ENCODE measurements around the gene TCHP.
A peak's percentile ranks its signal among the peaks of the same experiment; 100 is the strongest.

TCHP gene

DNA sequence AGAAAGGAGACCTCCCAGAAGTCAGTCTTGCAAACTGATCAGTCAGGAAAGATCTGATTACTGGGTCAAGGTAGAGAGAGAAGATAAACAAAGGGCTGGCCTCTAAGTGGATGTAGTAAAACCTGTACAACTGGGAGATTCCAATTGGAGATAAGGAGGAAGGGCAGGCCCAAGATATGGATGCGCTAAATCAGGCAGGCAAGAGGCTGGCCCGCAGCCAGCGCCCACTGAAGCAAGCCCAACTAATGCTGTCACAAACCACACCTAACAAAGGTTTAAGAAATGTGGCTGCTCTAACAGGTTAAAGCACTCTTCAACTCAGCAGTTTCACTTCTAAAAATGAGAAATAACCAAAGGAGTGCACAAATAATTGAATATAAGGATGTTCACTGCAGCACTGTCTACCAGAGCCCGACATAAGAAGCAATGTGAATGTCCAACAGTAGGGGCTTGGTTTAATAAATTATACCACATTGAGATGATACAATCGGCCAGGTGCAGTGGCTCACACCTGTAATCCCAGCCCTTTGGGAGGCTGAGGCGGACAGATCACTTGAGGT, 24.4 kb upstream of the TCHP start:
- TF ChIP-seq, protein P1, sequence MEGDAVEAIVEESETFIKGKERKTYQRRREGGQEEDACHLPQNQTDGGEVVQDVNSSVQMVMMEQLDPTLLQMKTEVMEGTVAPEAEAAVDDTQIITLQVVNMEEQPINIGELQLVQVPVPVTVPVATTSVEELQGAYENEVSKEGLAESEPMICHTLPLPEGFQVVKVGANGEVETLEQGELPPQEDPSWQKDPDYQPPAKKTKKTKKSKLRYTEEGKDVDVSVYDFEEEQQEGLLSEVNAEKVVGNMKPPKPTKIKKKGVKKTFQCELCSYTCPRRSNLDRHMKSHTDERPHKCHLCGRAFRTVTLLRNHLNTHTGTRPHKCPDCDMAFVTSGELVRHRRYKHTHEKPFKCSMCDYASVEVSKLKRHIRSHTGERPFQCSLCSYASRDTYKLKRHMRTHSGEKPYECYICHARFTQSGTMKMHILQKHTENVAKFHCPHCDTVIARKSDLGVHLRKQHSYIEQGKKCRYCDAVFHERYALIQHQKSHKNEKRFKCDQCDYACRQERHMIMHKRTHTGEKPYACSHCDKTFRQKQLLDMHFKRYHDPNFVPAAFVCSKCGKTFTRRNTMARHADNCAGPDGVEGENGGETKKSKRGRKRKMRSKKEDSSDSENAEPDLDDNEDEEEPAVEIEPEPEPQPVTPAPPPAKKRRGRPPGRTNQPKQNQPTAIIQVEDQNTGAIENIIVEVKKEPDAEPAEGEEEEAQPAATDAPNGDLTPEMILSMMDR (conservative IDR thresholded peaks at IDR 0.05): no peak
- peak overlapping the region; percentile 94 for H3K27ac ChIP-seq

DNA sequence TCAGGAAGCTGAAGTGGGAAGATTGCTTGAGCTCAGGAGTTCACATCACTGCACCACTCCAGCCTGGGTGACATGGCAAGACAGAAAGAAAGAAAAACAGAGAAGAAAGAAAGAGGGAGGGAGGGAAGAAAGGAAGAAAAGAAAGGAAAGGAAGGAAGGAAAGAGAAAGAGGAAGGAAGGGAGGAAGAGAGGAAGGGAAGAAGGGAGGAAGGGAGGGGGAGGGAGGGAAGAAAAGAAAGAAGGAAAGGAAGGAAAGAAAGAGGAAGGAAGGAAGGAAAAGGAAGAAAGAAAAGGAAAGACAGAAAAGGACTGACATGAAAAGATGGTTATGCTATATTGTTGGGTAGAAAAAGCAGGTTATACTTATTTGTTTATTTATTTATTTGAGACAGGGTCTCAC, 23.7 kb upstream of the TCHP start:
- TF ChIP-seq, protein P1 (conservative IDR thresholded peaks at IDR 0.05): no peak
- H3K27ac ChIP-seq: peak overlapping the region; percentile 94

DNA sequence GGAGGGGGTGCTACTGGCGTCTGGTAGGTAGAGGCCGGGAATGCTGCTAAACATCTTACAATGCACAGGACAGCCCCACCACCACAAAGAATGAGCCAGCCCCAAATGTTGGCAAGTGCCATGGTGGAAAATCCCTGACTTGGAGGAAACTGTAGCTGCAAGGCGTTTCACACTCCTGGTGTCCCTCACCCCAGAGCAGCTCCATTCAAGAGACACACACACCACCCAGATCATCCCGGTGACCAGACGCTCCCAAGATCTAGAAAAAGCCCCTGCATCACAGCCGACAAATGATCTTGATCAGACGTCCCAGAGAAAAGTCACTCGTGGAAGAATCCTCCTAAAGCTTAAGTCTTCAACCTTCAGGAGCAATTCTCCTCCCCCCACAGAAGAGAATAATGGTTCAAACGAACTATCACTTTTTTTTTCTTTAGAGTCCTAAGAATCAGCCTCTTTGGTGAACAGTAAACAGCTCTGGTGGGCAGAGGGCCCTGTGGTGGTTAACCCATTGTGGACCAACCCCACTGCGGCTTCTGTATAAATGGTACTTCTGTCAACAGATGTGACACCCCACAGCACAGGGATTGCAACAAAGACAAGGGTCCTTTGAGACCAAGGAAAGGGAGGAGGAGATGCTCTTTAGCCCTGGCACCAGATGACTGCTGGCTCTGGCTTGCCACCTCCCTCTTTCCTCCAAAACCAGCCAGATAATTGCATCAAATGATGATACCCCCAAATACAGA, 22.4 kb upstream of the TCHP start:
- H3K27ac ChIP-seq: peak overlapping the region; percentile 82; the same call in 1 of the 2 replicates
- TF ChIP-seq, protein P1 (conservative IDR thresholded peaks at IDR 0.05): no peak

DNA sequence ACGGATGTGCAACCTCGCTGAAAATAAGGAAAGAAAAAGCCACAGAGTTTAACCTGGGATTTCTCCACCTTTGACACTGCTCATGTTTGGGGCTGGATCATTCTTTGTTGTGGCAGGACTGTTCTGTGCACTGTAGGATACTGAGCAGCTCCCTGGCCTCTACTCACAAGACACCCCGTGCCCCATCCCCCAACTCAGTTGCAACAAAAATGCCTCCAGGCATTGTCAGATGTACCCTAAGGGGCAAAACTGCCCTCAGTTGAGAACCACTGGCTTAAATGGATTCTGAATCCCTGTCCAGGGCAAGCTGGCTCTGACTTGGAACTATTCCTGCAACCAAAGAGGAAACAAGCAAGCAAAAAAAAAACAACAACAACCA, 21.8 kb upstream of the TCHP start:
- peak overlapping the region; percentile 82; the same call in 1 of the 2 replicates for H3K27ac ChIP-seq
- TF ChIP-seq, protein P1 (conservative IDR thresholded peaks at IDR 0.05): no peak

DNA sequence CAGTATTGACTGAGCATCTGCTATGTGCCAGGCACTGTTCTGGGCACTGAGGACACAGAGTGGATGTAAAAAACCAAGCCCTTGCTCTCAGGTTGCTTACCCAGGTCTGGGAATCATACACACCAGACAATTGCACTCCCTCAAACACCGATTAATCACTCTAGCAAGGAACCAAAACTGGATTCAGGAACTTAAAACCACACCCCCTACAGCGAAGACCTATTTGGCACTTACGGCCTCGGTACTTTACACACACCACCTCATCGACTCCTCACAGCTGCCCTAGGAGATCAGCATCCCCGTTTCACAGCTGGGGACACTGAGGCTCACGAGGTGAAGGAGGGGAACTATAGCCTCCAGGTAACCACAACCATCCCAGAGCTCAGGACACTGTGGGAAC, 21.3 kb upstream of the TCHP start:
- TF ChIP-seq, protein P1 (conservative IDR thresholded peaks at IDR 0.05): no peak
- peak overlapping the region; percentile 82; the same call in 1 of the 2 replicates for H3K27ac ChIP-seq

DNA sequence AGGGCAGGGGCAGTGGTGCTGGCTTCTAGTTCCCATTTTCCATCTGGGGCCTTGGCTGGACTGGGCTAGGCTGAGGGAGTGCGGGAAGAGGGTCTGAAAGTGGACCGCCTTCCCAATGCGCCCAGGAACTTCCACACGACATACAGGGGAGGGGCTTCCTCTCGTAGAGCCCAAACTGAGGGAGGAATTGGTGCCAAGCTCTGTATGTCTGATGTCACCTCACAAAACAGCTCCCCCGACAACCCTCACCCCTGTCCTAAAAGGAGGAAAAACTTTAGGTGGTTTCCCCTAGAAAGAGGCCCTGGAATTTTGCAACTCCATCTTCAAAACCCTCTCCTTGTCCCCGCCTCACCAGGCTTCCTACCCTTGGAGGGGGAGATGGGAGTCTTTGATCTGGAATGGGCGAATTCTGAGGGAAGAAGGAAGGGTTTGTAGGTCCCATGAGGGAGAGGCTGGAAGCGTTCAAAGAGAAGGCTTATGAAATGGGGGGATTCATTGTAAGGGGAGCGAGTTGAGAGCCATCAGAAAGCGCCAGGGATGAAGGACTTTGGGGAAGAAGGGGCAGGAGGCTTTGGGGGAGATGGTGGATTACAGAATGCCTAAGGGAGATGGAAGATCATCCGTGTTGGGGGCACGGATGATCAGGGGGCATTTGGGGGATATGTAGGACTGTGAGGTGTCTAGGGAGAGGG, 20.6 kb upstream of the TCHP start:
- TF ChIP-seq, protein P1 (conservative IDR thresholded peaks at IDR 0.05): no peak
- peak overlapping the region; percentile 82; the same call in 1 of the 2 replicates for H3K27ac ChIP-seq
